CD4-positive, alpha-beta T cell (primary cell): ENCODE data around the gene FUT8. TPM values are rescaled to one million over a fixed set of nuclear protein-coding genes. Genes with fewer than 3 reads are reported as not detected.

Experiments
- ATAC-seq: fragments of 200-7000 bp; cut with Tn5 transposase; one replicate; pipeline ENCODE4 v1.10.0; 2022; ENCODE audit warnings: mild to moderate bottlenecking; ENCODE audit not compliant: poor library complexity
- CTCF ChIA-PET: fragments of 350-600 bp; sonication (Branson Sonifier 250); formaldehyde crosslinking; loops from one replicate; lab custom pipeline; 2021; ENCODE audit warnings: antibody characterized with exemption, inconsistent platforms; lab: Charles Lee
- POLR2A ChIA-PET: fragments of 350-600 bp; sonication (Branson Sonifier 250); formaldehyde crosslinking; loops from one replicate; lab custom pipeline; 2021; ENCODE audit warnings: antibody characterized with exemption, inconsistent platforms; lab: Charles Lee
- DNase-seq, 14 experiments: peaks; one replicate each; pipeline ENCODE4 v3.0.0-alpha.2; 2013 to 2020; ENCODE audit warnings: mixed read lengths in 2 of 14
- H3K27ac ChIP-seq, 2 donors: one replicate each; pipeline versions ENCODE4 v1.5.1 to v1.7.0; 2013; ENCODE audit warnings: low read length in 2 of 2, low read depth in 1 of 2, mild to moderate bottlenecking in 1 of 2
- H3K27me3 ChIP-seq, 2 experiments: 1 replicate in 1 of 2; 2 replicates in 1 of 2; pipeline versions ENCODE4 v1.6.1 to v1.7.0; 2013; ENCODE audit warnings: low read length in 2 of 2, control low read depth in 1 of 2, mild to moderate bottlenecking in 1 of 2, moderate library complexity in 1 of 2; ENCODE audit not compliant: insufficient read depth in 2 of 2, control insufficient read depth in 1 of 2
- H3K36me3 ChIP-seq: one replicate; pipeline ENCODE4 v1.6.1; 2013; ENCODE audit warnings: low read length, control low read depth; ENCODE audit not compliant: insufficient read depth
- H3K4me1 ChIP-seq: one replicate; pipeline ENCODE4 v1.6.1; 2013; ENCODE audit warnings: low read length, control low read depth; ENCODE audit not compliant: insufficient read depth
- H3K4me3 ChIP-seq: one replicate; pipeline ENCODE4 v1.5.1; 2013; ENCODE audit warnings: mild to moderate bottlenecking, low read length, moderate library complexity
- H3K9me3 ChIP-seq, 2 experiments: 1 replicate in 1 of 2; 2 replicates in 1 of 2; pipeline versions ENCODE4 v1.6.1 to v1.7.0; 2013; ENCODE audit warnings: low read length in 2 of 2, mild to moderate bottlenecking in 2 of 2, control low read depth in 1 of 2, moderate library complexity in 1 of 2; ENCODE audit not compliant: control insufficient read depth in 1 of 2, insufficient read depth in 1 of 2
- H3K27ac Mint-ChIP-seq: one replicate; pipeline ENCODE4 v1.8.0; 2020; ENCODE audit warnings: mixed read lengths
- H3K27me3 Mint-ChIP-seq: one replicate; pipeline ENCODE4 v1.8.0; 2021; ENCODE audit warnings: mixed read lengths
- H3K36me3 Mint-ChIP-seq: one replicate; pipeline ENCODE4 v1.8.0; 2021; ENCODE audit warnings: low read depth, mixed read lengths
- H3K4me1 Mint-ChIP-seq: one replicate; pipeline ENCODE4 v1.8.0; 2021; ENCODE audit warnings: low read depth, mixed read lengths
- H3K4me3 Mint-ChIP-seq: one replicate; pipeline ENCODE4 v1.8.0; 2020; ENCODE audit warnings: mild to moderate bottlenecking, mixed read lengths
- H3K9me3 Mint-ChIP-seq: one replicate; pipeline ENCODE4 v1.8.0; 2020; ENCODE audit warnings: mixed read lengths
- CTCF ChIP-seq: fragments of 200-600 bp; IDR thresholded peaks from one replicate; pipeline ENCODE4 v1.8.0; 2022; ENCODE audit warnings: antibody characterized with exemption, mild to moderate bottlenecking
- intact Hi-C, 2 experiments: fragments of 100-400 bp; cut with DNase I in 1 of 2; cut with micrococcal nuclease in 1 of 2; formaldehyde crosslinking; loops; one replicate each; pipeline versions ENCODE4 v1.15.1 to v1.9.0; 2023 to 2025; cut with DNase I, micrococcal nuclease
- total RNA-seq, 174 experiments: library from RNA in 2 of 174; stranded (reverse) in 2 of 174; gene quantifications; one replicate each; pipeline ENCODE4 v1.2.3 and lab custom pipeline; 2021 to 2026

The FUT8 gene
- total RNA-seq, 2 experiments from 2014 or later, result 31.3 to 39.1 TPM

DNA sequence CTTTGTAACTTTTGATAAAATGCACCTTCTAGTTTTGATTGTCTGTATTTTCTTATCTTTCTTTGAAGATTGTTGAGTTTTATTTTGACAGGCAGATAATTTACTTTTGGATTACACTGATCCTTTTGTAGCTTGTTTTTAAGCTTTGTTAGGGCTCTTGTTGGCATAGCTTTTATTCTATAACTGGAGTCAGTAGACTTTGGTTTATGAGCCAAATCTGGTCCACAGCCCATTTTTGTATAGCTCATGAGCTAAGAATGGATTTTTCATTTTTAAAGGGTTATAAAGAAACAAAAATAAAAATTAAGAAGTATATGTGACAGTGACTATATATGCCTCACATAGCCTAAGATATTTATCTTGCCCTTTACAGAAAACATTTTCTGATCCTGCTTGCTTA is 142.3 kb downstream of the FUT8 start:
- Mint-ChIP-seq H3K9me3 (no peaks in the 10 kb centered on the region), H3K27me3 (no peaks in the 10 kb centered on the region), H3K4me1 (peaks cover 33% of the 10 kb centered on the region), H3K4me3 (no peak overlapping the region), H3K36me3 (no peaks in the 10 kb centered on the region), H3K27ac (no peak overlapping the region)
- Histone ChIP-seq H3K27ac (no peak overlapping the region), H3K4me1 (no peaks in the 10 kb centered on the region), H3K9me3 (no peaks in the 10 kb centered on the region), H3K36me3 (no peaks in the 10 kb centered on the region), H3K4me3 (no peak overlapping the region), H3K27me3 (no peaks in the 10 kb centered on the region)
- ChIA-PET CTCF (no interaction called here), POLR2A (no interaction called here)
- DNase-seq (no peak), ATAC-seq (no peak)
- no peak for TF ChIP-seq CTCF
- intact Hi-C loops, result no loop called here

- Mint-ChIP-seq H3K4me3 (no peak overlapping the region), H3K27ac (no peak overlapping the region), H3K27me3 (no peaks in the 10 kb centered on the region), H3K4me1 (peaks cover 34% of the 10 kb centered on the region), H3K9me3 (no peaks in the 10 kb centered on the region), H3K36me3 (no peaks in the 10 kb centered on the region)
- no peaks in the 10 kb centered on the region for H3K36me3 ChIP-seq
- no peaks in the 10 kb centered on the region for H3K27me3 ChIP-seq
- DNase-seq (no peak), ATAC-seq (no peak)
- intact Hi-C loops, result no loop called here
- ChIA-PET POLR2A (no interaction called here), CTCF (no interaction called here)
- TF ChIP-seq CTCF, result no peak
- H3K4me1 ChIP-seq, result no peaks in the 10 kb centered on the region
- no peak overlapping the region for H3K27ac ChIP-seq
- no peak overlapping the region for H3K4me3 ChIP-seq
- no peaks in the 10 kb centered on the region for H3K9me3 ChIP-seq
Observed at GRCh38 chr14:65555358-65555757, 142.8 kb downstream of the FUT8 start.

GRCh38 chr14:65558363-65558762 is 145.8 kb downstream of the FUT8 start:
- H3K27me3 Mint-ChIP-seq, result no peaks in the 10 kb centered on the region
- H3K4me3 Mint-ChIP-seq, result no peak overlapping the region
- no peak for DNase-seq

More at GRCh38 chr14:65558363-65558762, 145.8 kb downstream of the FUT8 start:
- Histone ChIP-seq H3K36me3 (peaks cover 9% of the 10 kb centered on the region), H3K4me3 (no peak overlapping the region), H3K27ac (no peak overlapping the region), H3K4me1 (no peaks in the 10 kb centered on the region), H3K9me3 (no peaks in the 10 kb centered on the region), H3K27me3 (no peaks in the 10 kb centered on the region)
- no peak for ATAC-seq
- intact Hi-C loops, result no loop called here
- no peak overlapping the region for H3K27ac Mint-ChIP-seq
- ChIA-PET POLR2A (no interaction called here), CTCF (no interaction called here)
- TF ChIP-seq CTCF, result no peak
- H3K9me3 Mint-ChIP-seq, result no peaks in the 10 kb centered on the region
- peaks cover 25% of the 10 kb centered on the region for H3K4me1 Mint-ChIP-seq
- peaks cover 29% of the 10 kb centered on the region for H3K36me3 Mint-ChIP-seq
